ENCODE data around the gene OR51B6. TPM values are rescaled to one million over a fixed set of nuclear protein-coding genes. Genes with fewer than 3 reads are reported as not detected.
"Not testable (repeated sequence)": the region's sequence is repeated elsewhere in the genome, so short reads cannot be mapped to it uniquely, and the experiment has no call there.

OR51B6 gene
- total RNA-seq, 4 donors from 2014 or later = not detected

GRCh38 chr11:5362017-5362625 lies 10.8 kb downstream of the OR51B6 start:
- 65 to 74% methylated on average over 3 of the region's 3 CpGs for WGBS, 2 donors
- H3K4me3 ChIP-seq (ENCODE audit: low read depth, poor library complexity, severe bottlenecking) = no peak overlapping the region
- no peak for DNase-seq (ENCODE audit: low spot score in 2 of 2)
- intact Hi-C loops (cut with DNase I; ENCODE audit: low total_unique reads) = no loop called here
- TF ChIP-seq POLR2A (IDR thresholded peaks at IDR 0.05) = no peak
- TF ChIP-seq, protein P1, sequence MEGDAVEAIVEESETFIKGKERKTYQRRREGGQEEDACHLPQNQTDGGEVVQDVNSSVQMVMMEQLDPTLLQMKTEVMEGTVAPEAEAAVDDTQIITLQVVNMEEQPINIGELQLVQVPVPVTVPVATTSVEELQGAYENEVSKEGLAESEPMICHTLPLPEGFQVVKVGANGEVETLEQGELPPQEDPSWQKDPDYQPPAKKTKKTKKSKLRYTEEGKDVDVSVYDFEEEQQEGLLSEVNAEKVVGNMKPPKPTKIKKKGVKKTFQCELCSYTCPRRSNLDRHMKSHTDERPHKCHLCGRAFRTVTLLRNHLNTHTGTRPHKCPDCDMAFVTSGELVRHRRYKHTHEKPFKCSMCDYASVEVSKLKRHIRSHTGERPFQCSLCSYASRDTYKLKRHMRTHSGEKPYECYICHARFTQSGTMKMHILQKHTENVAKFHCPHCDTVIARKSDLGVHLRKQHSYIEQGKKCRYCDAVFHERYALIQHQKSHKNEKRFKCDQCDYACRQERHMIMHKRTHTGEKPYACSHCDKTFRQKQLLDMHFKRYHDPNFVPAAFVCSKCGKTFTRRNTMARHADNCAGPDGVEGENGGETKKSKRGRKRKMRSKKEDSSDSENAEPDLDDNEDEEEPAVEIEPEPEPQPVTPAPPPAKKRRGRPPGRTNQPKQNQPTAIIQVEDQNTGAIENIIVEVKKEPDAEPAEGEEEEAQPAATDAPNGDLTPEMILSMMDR (IDR thresholded peaks at IDR 0.05) = no peak

DNA sequence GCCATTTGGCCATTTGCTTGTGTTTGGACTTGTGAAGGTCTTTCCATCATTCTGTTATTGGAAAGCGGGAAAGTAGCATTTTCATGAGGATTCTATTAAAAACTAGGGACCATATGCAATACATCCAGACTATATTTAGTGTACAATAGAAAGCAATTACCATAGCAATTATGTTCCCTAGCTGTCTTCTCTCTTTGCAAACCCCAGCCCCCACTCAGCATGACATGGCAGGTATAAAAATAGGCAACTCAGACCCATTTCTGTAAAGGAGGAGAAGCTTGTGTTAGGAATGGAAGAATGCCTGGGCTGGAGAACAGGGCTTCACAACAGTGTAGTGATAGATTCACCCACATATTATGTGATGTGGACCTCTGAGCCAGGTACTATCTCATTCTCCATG lies 12.4 kb downstream of the OR51B6 start:
- DNase-seq (ENCODE audit: low spot score in 2 of 2) = no peak
- WGBS, 2 donors = 79 to 84% methylated on average over 1 of the region's 1 CpG
- TF ChIP-seq POLR2A (IDR thresholded peaks at IDR 0.05) = no peak
- intact Hi-C loops (cut with DNase I; ENCODE audit: low total_unique reads) = no loop called here
- no peak overlapping the region for H3K4me3 ChIP-seq (ENCODE audit: low read depth, poor library complexity, severe bottlenecking)

- no peak for DNase-seq (ENCODE audit: low spot score in 2 of 2)
- intact Hi-C loops (cut with DNase I; ENCODE audit: low total_unique reads) = no loop called here
- H3K4me3 ChIP-seq (ENCODE audit: low read depth, poor library complexity, severe bottlenecking) = no peak overlapping the region
- WGBS, 2 donors = 46 to 52% methylated on average over 2 of the region's 2 CpGs
- TF ChIP-seq POLR2A (IDR thresholded peaks at IDR 0.05) = no peak
- TF ChIP-seq, protein P1 (IDR thresholded peaks at IDR 0.05) = no peak
Measured at GRCh38 chr11:5364214-5364613, 12.9 kb downstream of the OR51B6 start.

GRCh38 chr11:5366365-5366764 lies 15.1 kb downstream of the OR51B6 start:
- DNase-seq (ENCODE audit: low spot score in 2 of 2); H3K4me3 ChIP-seq (ENCODE audit: low read depth, poor library complexity, severe bottlenecking); intact Hi-C loops (cut with DNase I; ENCODE audit: low total_unique reads): not testable (repeated sequence)
- 82 to 85% methylated on average over 6 of the region's 6 CpGs for WGBS, 2 donors

DNA sequence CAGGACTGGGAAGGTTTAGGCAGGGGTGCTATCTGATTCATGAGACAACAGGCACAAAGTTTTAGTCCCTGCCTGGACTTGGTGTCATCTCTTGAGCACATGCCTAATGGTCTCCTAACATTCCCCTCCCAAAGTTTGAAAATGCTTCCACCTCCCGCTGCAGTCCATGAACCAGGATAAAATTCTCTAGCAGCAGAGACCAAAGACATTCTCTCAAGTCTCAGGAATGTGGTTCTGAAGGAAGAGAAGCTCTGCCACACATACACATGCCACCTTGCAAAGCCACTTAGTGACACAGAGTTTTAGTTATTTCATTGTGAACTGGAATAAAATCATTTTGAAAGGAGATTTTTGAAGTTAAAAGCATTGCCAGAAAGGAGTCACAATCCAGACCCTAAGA lies 15.5 kb downstream of the OR51B6 start:
- no peak overlapping the region for H3K4me3 ChIP-seq (ENCODE audit: low read depth, poor library complexity, severe bottlenecking)
- intact Hi-C loops (cut with DNase I; ENCODE audit: low total_unique reads) = no loop called here
- 55 to 80% methylated on average over 1 of the region's 1 CpG for whole genome bisulfite sequencing, 2 donors
- no peak for TF ChIP-seq POLR2A (IDR thresholded peaks at IDR 0.05)
- TF ChIP-seq, protein P1 (IDR thresholded peaks at IDR 0.05) = no peak
- no peak for DNase-seq (ENCODE audit: low spot score in 2 of 2)

- WGBS, 2 donors = 42 to 84% methylated on average over 2 of the region's 2 CpGs
- TF ChIP-seq, protein P1 (IDR thresholded peaks at IDR 0.05) = no peak
- TF ChIP-seq POLR2A (IDR thresholded peaks at IDR 0.05) = no peak
- no peak for DNase-seq (ENCODE audit: low spot score in 2 of 2)
- H3K4me3 ChIP-seq (ENCODE audit: low read depth, poor library complexity, severe bottlenecking) = no peak overlapping the region
- intact Hi-C loops (cut with DNase I; ENCODE audit: low total_unique reads) = no loop called here
Measured at GRCh38 chr11:5367448-5368074, 16.3 kb downstream of the OR51B6 start.
